GM21390 (cell line): ENCODE measurements around the gene HYAL1.
A peak's percentile ranks its signal among the peaks of the same experiment; 100 is the strongest.

Experiments used
- ATAC-seq: cut with Tn5 transposase; IDR thresholded peaks from one replicate; pipeline ENCODE4 v1.9.1; 2021; ENCODE audit not compliant: unreplicated experiment

The HYAL1 gene

GRCh38 chr3:50303013-50303815 lies at the start of gene HYAL1:
Gene HYAL1, minus strand, starts transcription at chr3:50303574. Its CDS starts 618 bp downstream, at chr3:50302956.
- ATAC-seq, result no peak

DNA sequence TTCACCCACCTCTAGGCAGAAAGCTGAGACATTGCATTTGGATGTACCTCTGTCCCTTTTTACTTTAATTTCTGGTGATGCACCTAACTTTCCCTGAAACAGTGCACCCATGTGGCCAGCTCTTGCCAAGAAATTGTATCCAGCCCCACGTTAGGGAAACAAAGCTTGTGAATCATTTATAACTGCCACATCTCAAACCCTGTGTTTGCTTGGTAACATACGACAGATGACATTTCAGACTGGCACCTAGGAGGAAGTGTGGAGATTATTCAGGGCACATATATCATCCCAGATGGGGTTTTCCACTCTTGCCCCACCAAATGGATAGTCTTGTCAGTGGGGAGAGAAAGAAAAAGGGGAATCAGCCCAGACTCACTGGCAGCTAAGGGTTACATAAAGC lies 49.4 kb upstream of the HYAL1 start:
- no peak for ATAC-seq

DNA sequence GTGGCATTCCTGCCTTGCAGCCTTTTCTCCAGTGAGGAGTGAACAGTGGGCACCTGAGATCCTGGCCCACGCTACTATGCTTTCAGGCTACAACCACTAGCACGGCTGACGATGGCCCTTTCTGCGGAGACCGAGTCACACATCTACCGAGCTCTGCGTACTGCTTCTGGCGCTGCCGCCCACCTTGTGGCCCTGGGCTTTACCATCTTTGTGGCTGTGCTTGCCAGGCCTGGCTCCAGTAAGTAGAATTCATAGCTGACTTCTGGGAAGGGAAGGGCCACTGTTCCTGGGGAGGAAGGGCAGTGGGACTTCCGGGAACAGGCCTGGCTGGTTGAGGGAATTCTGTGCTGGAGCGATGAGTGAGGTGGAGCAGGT lies 47.9 kb upstream of the HYAL1 start:
- no peak for ATAC-seq

DNA sequence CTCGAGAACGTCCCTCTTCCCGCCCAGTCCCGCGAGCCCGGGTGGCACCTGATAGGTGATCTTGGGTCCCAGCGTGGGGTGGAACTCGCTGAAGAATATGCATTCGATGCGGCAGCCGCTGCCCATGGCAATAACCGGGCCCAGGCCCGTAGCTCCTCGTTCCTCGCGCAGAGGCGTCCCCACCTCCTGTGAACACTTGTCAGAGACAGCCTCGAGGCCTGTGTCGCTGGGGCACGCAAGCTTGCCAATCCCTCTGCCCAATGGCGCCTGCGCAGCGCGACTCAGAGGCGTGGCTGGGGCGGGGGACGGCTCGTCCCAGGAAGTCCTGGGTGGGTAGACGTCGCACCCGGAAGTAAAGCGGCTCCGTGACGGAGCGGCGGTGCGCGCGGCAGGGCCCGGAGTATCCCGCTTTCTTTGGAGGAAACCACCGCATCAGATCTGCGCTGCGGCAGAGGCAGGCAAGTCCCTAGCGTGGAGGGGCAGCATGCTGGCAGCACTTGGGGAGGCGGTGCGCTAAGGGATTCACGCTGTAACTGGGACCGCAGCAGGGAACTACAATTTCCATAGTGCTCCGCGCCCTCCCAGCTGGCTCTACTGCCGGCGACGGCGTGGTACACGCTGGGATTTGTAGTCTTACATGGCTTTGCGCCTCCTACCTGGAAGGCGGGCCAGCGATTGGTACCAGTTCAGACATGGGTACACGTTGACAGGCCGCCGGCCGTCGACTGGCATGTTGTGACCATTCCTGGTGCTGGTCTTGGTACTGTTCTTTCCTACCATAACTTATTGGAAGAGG lies 47.4 kb upstream of the HYAL1 start, which contains the start of the genes CYB561D2 and NPRL2:
CYB561D2 (plus strand) TSS at position 336 of the 796 bp plus-strand sequence. CDS start 572 bp downstream, outside the sequence.
NPRL2 (minus strand) TSS at position 249 of the 796 bp plus-strand sequence; CDS start at position 126, 123 bp downstream.
- ATAC-seq, result peak; percentile 83

DNA sequence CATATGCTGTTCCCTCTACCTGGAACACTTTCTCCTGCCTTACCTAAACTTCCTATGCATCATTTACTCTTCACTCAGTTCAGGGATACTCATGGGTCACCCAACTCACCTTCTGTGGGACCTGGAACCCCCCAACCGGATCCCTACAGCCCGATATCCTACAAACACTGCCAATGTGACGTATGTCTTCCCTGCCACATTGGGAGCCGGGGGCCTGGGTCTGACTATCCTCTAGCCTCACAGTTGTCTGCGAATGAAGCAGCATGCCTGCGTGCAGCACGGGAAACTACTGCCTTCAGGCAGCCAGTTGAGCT lies 46.8 kb upstream of the HYAL1 start:
- no peak for ATAC-seq

DNA sequence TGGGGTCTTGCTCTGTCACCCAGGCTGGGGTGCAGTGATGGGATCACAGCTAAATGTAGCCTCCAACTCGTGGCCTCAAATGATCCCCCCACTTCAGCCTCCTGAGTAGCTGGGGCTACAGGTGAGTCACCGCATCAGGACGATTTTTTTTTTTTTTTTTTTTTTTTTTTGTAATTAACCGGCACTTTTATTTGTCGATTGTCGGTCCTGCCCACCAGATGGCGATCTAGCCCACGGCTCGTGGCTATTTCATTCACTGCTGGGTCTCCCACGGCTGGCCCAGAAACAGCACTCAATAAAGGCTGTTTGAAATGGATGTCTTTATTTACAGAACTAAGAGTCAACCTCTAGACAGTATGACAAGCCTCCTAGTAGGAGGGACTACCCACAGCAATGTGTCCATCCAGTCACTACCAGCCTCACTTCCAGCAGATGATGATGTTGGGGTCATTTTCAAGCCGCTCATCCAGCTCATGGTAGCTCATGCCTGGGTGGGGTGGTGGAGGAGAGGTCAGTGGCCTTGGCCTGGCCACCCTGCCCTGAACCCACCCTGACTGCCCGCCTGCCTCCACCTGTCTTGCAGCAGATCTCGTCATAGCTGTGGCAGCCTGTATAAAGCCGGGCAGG lies 43.9 kb upstream of the HYAL1 start:
- ATAC-seq, result no peak

DNA sequence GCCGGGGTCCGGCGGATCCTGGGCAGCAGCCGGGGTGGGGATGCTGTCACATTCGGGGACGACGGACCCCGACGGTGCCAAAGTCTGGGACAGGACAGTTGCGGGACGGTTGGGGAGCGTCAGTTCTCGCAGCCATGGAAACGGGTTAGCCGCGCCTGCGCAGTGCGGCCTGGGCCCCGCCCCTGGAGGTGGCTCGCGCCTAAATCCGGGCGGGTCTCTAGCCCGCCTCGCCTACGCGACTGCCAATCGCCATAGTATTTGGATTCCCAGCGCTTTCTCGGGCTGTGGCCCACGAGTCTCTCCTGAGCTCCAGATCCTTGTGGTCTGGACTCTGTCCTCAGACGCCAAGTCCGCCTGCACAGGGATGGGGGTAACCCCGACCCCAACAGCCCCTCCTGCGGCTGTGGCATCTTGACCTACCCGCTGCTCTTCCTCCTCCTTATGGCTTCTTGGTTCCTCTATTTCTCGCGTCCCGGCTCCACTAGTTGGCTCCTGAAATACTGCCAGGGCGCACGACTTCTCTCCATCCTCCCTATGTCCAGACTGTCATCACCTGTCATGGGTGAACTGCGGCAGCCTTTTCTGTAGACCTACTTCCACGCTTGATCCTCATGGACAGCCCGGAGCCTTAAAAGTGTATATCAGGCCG lies 42.3 kb upstream of the HYAL1 start, which contains the start of gene ZMYND10:
ZMYND10 (minus strand) TSS at position 147 of the 649 bp plus-strand sequence. CDS start 153 bp downstream, outside the sequence.
- no peak for ATAC-seq

DNA sequence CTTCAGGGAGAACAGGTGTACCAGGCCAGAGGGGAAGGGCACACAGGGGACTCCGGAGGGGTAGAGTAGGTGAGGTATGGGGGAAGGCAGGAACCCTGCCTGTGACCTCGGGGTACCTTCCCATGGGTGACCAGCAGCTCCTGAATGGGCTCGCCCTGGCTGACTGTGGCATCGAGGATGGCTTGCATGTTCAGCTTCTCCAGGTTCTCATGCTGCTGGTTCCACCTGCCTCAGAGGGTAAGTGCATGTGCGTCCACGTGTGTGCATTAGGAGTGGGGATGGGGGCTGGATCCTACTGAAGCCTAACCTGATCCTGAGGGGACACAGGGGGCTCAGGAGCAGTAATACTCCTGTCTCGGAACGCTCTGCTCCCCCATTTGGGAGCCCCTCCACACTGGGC lies 41.6 kb upstream of the HYAL1 start:
- ATAC-seq, result no peak

DNA sequence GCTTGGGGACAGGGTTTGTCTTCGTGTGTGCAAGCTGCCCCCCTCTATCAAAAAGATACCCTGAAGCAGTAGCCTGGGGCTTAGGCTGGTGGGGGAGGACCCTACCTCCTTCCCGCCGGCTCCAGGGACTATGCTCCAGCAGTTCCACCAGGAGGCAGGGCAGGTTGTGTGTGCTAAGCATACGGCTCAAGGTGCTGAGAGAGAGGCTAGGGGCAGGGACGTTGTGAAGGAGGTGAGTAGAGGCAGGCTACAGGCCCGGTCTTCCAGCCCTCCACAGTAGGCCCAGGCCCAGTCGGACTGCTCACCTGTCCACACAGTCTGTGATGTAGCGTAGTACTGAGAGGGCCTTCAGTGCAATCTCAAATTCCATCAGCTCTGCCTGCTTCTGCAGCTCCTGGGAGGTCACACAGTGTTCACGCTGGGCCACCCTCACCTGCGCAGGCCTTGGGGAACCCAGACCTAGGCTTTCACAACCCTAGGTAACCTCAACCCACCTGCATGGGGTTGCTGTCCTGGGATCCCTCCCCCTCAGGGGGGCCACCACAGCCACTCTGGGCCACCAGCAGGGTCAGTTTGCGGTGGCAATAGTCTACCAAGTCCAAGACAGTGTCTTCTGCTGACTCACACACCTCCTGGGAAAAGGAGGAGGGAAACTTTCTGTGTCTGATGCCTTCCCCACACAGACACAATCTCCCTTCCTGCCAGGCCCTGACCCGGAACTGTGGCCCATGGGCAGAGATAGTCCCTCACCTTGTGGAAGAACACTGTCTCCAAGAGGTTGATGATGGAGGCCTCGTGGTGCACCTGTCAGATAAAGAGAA lies 39.6 kb upstream of the HYAL1 start:
- no peak for ATAC-seq

- no peak for ATAC-seq
These were observed 38.7 kb upstream of the HYAL1 start for GRCh38 chr3:50341996-50342650.

DNA sequence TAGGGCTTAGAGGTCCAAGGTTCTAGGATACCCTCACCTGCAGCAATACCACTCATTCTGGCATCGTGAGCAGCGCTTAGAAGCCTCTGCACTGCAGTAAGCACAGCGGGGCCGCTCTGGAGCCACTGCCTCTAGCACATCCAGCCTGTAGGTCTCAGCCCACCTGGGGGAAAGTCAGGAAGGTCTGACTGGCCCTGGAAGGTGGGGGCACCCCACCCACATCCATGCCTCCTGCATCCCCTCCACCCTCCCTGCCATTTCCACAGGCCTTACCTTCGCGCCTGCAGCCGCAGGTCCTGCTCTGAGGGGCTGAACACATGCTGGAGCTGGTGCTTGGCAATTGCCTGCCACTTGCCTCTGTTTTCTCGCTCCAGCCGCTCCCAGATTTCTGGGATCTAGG lies 38.2 kb upstream of the HYAL1 start:
- ATAC-seq, result no peak

- peak; percentile 28 for ATAC-seq
These were observed 37.3 kb upstream of the HYAL1 start, which contains the start of gene RASSF1 for GRCh38 chr3:50340448-50341329. Gene RASSF1, minus strand, starts transcription at chr3:50340836. Its CDS starts 31 bp downstream, at chr3:50340805.

DNA sequence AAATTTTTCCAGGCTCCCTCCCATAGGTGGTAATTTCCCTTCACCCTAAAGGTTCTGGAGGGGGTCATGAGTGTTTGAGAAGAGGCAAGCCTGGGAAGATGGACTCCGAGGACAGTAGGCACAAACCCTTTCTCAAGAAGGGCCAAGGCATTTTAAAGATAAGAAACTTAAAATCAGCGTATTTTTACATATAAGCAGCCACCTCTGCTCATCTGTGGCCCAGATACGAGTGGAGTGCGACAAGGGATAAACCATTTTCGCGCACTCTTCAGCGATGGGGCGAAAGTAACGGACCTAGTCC lies 36.7 kb upstream of the HYAL1 start:
- no peak for ATAC-seq

GRCh38 chr3:50339485-50340146 lies 36.2 kb upstream of the HYAL1 start:
- ATAC-seq, result no peak

DNA sequence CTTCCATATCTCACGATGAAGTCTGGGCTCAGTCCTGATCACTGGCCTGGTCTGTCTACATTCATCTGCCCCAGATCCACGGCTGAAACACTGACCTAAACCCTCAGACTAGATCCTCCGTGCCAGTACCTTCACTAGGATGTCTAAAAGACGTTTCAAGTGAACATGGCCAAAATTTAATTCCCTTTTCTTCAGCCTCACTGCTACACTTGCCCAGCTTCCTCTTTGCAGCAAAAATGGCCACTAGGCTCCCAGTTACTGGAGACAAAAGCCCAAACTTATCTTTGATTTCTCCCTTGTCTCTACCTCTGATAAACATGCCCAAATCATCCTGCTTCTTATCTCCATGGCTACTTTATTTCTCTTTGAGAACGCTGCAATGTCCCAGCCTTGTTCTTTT lies 35.6 kb upstream of the HYAL1 start:
- no peak for ATAC-seq

DNA sequence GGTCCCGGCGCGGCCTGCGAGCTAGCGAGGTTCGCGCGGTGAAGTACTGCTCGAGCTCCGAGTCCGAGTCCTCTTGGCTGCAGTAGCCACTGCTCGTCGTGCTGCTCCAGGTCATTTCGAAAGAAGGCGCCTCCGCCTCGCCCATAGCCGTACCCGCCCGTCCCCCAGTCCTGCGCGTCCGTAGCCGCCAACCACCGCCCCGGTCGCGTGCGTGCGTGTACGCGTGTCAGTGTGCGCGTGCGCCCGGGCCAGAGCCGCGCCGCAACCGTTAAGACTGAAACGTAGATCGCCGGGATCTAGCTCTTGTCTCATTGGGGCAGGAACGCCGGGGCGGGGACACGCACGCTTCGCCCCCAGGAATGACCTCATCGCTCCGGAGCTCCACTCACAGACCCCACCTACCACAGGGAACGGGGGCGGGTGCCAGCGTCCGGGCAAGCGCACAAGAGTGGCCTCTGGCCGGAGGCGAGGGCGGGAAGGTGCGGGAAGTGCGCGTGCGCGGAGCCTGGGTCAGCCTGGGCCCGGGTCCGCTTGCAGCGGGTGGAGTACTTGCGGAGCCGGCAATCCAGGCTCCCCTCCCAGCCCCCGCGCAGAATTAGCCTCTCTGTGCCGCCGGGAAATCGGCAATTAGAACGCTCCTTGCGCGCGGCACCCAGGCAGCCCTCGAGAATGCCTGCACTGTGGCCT lies 33.9 kb upstream of the HYAL1 start:
- peak; percentile 64 for ATAC-seq

GRCh38 chr3:50336452-50337174 lies 33.2 kb upstream of the HYAL1 start:
- peak; percentile 24 for ATAC-seq
